ENCODE results near the gene CCDC184. TPM values are rescaled to one million over a fixed set of nuclear protein-coding genes. Genes with fewer than 3 reads are reported as not detected.

Gene CCDC184
- total and polyA plus RNA-seq, 2 experiments from 2014 or later: 4.8 to 13.8 TPM

DNA sequence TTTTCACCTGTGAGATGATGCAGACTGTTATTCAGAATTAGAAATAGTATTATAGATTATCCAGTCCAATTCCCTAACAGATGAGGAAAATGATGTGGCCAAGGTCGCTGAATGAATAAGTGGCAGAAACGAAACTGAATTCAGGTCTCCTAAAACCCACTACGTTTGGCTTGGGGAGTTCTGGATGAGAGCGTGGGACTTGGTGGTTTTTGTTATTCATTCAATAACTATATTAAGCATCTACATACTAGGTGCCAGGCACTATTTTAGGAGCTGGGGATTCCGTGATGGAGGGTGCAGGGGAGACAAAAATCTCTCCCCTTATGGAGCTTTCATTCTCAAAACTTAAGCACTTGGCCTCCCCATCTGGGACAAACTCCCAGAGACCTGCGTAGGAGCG lies 813 bp upstream of the CCDC184 start:
- 19% methylated on average over 7 of the region's 7 CpGs for WGBS (ENCODE audit: low lambda C conversion rate, missing lambda C conversion rate)
- peak overlapping the region; percentile 87 for H3K4me2 ChIP-seq
- H3K79me2 ChIP-seq: no peaks in the 10 kb centered on the region
- peak overlapping the region; percentile 57 for H3K4me3 ChIP-seq
- H3K9me3 ChIP-seq (ENCODE audit: low read depth): no peaks in the 10 kb centered on the region
- H3K4me1 ChIP-seq (ENCODE audit: insufficient read depth): peaks cover 12% of the 10 kb centered on the region
- peak overlapping the region; percentile 89 for H2AFZ ChIP-seq
- no peaks in the 10 kb centered on the region for H3K36me3 ChIP-seq (replicated peaks; ENCODE audit: insufficient read depth, low read depth)
- H3K9me2 ChIP-seq (replicated peaks; ENCODE audit: insufficient read depth): no peaks in the 10 kb centered on the region
- no peaks in the 10 kb centered on the region for H4K20me1 ChIP-seq (ENCODE audit: insufficient read depth, poor library complexity, severe bottlenecking)
- DNase-seq (ENCODE audit: low spot score): no peak
- TF ChIP-seq EZH2phosphoT487 (IDR thresholded peaks at IDR 0.05; ENCODE audit: low read depth, severe bottlenecking, unreplicated experiment): no peak
- TF ChIP-seq, protein P1, sequence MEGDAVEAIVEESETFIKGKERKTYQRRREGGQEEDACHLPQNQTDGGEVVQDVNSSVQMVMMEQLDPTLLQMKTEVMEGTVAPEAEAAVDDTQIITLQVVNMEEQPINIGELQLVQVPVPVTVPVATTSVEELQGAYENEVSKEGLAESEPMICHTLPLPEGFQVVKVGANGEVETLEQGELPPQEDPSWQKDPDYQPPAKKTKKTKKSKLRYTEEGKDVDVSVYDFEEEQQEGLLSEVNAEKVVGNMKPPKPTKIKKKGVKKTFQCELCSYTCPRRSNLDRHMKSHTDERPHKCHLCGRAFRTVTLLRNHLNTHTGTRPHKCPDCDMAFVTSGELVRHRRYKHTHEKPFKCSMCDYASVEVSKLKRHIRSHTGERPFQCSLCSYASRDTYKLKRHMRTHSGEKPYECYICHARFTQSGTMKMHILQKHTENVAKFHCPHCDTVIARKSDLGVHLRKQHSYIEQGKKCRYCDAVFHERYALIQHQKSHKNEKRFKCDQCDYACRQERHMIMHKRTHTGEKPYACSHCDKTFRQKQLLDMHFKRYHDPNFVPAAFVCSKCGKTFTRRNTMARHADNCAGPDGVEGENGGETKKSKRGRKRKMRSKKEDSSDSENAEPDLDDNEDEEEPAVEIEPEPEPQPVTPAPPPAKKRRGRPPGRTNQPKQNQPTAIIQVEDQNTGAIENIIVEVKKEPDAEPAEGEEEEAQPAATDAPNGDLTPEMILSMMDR (IDR thresholded peaks at IDR 0.05; ENCODE audit: poor library complexity): no peak
- TF ChIP-seq EZH2 (IDR thresholded peaks at IDR 0.05; ENCODE audit: borderline replicate concordance): no peak
- peaks cover 51% of the 10 kb centered on the region for H3K27me3 ChIP-seq
- peak overlapping the region; percentile 54 for H3K27ac ChIP-seq

DNA sequence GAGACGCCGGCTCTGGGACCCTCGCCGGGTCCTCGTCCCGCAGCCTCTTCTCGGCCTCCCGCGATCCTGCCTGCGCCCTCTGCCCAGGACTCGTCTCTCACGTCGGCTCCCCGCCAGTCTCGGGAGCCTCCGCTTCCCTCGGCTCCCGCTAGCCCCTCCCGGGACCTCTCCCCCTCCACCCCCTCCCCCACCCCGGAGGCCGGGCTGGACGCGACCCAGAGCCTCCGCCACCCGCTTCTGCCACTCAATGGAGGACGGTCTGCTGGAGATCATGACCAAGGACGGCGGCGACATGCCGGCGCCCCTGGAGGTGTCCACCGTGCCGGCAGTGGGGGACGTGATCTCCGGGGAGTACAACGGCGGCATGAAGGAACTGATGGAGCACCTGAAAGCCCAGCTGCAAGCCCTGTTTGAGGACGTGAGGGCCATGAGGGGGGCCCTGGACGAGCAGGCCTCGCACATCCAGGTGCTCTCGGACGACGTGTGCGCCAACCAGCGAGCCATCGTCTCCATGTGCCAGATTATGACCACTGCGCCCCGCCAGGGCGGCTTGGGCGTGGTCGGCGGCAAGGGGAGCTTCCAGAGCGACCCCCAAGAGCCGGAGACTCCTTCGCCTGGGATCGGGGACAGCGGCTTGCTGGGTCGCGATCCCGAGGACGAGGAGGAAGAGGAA lies 568 bp downstream of the CCDC184 start:
- Histone ChIP-seq H3K9me2 (replicated peaks; ENCODE audit: insufficient read depth) (no peaks in the 10 kb centered on the region), H4K20me1 (ENCODE audit: insufficient read depth, poor library complexity, severe bottlenecking) (no peaks in the 10 kb centered on the region), H2AFZ (peak overlapping the region; percentile 89), H3K27ac (peak overlapping the region; percentile 54), H3K4me2 (peak overlapping the region; percentile 87), H3K4me3 (peak overlapping the region; percentile 57), H3K4me1 (ENCODE audit: insufficient read depth) (peaks cover 12% of the 10 kb centered on the region), H3K9me3 (ENCODE audit: low read depth) (no peaks in the 10 kb centered on the region), H3K27me3 (peaks cover 42% of the 10 kb centered on the region), H3K36me3 (replicated peaks; ENCODE audit: insufficient read depth, low read depth) (no peaks in the 10 kb centered on the region), H3K79me2 (no peaks in the 10 kb centered on the region)
- TF ChIP-seq EZH2phosphoT487 (IDR thresholded peaks at IDR 0.05; ENCODE audit: low read depth, severe bottlenecking, unreplicated experiment): no peak
- TF ChIP-seq, protein P1 (IDR thresholded peaks at IDR 0.05; ENCODE audit: poor library complexity): no peak
- no peak for TF ChIP-seq EZH2 (IDR thresholded peaks at IDR 0.05; ENCODE audit: borderline replicate concordance)
- WGBS (ENCODE audit: low lambda C conversion rate, missing lambda C conversion rate): 12% methylated on average over 37 of the region's 61 CpGs
- no peak for DNase-seq (ENCODE audit: low spot score)

DNA sequence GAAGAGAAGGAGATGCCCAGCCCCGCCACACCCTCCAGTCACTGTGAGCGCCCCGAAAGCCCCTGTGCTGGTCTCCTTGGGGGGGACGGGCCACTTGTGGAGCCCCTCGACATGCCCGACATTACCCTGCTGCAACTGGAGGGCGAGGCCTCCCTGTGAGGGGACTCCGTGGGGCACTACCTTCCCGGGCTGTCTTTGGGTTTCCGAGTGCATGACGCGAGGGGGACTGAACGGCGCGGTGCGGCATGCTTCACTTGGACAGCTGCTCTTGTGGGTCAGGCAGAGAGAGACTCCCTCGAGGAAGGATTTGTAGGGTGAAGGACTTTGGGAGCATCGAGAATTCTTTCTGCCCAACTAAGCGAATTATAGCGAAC lies 1.1 kb downstream of the CCDC184 start:
- Histone ChIP-seq H4K20me1 (ENCODE audit: insufficient read depth, poor library complexity, severe bottlenecking) (no peaks in the 10 kb centered on the region), H3K4me1 (ENCODE audit: insufficient read depth) (peaks cover 12% of the 10 kb centered on the region), H3K79me2 (no peaks in the 10 kb centered on the region), H3K9me3 (ENCODE audit: low read depth) (no peaks in the 10 kb centered on the region), H3K36me3 (replicated peaks; ENCODE audit: insufficient read depth, low read depth) (no peaks in the 10 kb centered on the region), H2AFZ (peak overlapping the region; percentile 89), H3K4me2 (peak overlapping the region; percentile 87), H3K4me3 (peak overlapping the region; percentile 57), H3K9me2 (replicated peaks; ENCODE audit: insufficient read depth) (no peaks in the 10 kb centered on the region), H3K27me3 (peaks cover 42% of the 10 kb centered on the region), H3K27ac (no peak overlapping the region)
- no peak for DNase-seq (ENCODE audit: low spot score)
- TF ChIP-seq, protein P1 (IDR thresholded peaks at IDR 0.05; ENCODE audit: poor library complexity): no peak
- TF ChIP-seq EZH2 (IDR thresholded peaks at IDR 0.05; ENCODE audit: borderline replicate concordance) (peak; percentile 81), EZH2phosphoT487 (IDR thresholded peaks at IDR 0.05; ENCODE audit: low read depth, severe bottlenecking, unreplicated experiment) (no peak)
- WGBS (ENCODE audit: low lambda C conversion rate, missing lambda C conversion rate): 22% methylated on average over 20 of the region's 20 CpGs
